ENCODE measurements around the gene CHTF18.
"Not testable (repeated sequence)": the region's sequence is repeated elsewhere in the genome, so short reads cannot be mapped to it uniquely, and the experiment has no call there.

The CHTF18 gene

DNA sequence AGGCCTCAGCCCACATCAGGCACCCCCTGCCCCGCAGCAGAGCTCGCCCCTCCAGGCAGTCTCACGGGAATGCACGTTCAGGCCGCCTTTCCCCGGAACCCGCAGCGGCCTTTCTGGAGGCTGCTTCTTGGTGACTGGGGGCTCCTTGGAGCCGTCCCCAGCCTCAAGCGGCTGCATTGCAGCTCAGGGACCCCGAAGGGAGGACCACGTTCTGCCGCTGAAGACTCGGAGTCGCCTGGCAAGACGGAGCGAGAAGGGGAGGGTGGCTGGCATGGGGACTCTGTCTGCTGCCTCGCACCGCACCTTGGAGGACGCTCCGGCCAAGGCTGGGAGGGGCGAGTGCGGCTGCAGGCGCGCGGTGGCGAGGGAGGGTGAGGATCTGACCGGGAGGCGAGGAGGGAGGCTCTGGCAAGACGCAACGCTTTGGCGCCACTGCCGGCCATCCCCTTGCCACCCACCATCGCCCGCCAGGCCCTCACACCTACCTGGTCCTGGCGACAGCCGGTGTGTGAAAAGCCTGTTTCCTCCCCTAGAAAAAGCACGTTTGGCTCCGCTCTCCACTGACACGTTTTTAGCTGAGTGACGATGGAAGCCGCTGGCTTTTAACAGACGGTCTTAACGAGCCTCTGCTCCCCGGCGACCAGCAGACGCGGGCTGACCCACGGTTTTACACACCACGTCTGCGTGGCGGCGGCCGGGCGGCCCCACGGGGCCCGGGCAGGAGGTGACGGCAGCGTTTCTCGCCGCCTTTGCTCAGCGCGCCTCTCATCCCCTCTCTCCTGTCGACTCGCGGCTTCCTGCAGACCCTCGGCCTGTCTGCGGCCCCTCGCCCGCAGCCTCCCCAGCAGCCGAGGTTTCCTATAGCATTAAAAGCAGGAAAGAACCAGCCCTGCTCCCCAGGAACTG, 28.8 kb downstream of the CHTF18 start:
- TF ChIP-seq, protein P1, sequence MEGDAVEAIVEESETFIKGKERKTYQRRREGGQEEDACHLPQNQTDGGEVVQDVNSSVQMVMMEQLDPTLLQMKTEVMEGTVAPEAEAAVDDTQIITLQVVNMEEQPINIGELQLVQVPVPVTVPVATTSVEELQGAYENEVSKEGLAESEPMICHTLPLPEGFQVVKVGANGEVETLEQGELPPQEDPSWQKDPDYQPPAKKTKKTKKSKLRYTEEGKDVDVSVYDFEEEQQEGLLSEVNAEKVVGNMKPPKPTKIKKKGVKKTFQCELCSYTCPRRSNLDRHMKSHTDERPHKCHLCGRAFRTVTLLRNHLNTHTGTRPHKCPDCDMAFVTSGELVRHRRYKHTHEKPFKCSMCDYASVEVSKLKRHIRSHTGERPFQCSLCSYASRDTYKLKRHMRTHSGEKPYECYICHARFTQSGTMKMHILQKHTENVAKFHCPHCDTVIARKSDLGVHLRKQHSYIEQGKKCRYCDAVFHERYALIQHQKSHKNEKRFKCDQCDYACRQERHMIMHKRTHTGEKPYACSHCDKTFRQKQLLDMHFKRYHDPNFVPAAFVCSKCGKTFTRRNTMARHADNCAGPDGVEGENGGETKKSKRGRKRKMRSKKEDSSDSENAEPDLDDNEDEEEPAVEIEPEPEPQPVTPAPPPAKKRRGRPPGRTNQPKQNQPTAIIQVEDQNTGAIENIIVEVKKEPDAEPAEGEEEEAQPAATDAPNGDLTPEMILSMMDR (IDR thresholded peaks at IDR 0.05; ENCODE audit: low read depth, low read length) = no peak
- no peak for DNase-seq (ENCODE audit: extremely low read depth, low read depth)

DNA sequence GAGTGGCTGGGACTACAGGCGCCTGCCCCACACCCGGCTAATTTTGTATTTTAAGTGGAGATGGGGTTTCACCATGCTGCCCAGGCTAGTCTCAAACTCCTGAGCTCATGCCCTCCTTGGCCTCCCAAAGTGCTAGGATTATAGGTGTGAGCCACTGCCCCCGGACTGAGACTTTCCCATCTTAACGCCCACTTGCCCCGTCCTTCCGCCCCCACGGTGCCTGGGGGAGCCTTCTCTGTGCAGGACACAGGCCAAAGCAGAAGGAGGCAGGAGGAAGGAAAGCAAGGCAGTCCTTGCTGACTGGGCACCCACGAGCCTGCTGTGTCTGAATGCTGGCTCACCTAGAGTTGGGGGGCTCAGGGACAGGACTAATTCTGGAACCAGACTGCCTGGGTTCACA, 29.7 kb downstream of the CHTF18 start:
- no peak for DNase-seq (ENCODE audit: extremely low read depth, low read depth)
- TF ChIP-seq, protein P1 (IDR thresholded peaks at IDR 0.05; ENCODE audit: low read depth, low read length) = no peak

GRCh38 chr16:818592-818991, 30.2 kb downstream of the CHTF18 start:
- DNase-seq (ENCODE audit: extremely low read depth, low read depth) = no peak
- TF ChIP-seq, protein P1 (IDR thresholded peaks at IDR 0.05; ENCODE audit: low read depth, low read length) = no peak

- DNase-seq (ENCODE audit: extremely low read depth, low read depth) = no peak
- TF ChIP-seq, protein P1 (IDR thresholded peaks at IDR 0.05; ENCODE audit: low read depth, low read length) = no peak
Measured at GRCh38 chr16:819336-820043, 31.1 kb downstream of the CHTF18 start.

DNA sequence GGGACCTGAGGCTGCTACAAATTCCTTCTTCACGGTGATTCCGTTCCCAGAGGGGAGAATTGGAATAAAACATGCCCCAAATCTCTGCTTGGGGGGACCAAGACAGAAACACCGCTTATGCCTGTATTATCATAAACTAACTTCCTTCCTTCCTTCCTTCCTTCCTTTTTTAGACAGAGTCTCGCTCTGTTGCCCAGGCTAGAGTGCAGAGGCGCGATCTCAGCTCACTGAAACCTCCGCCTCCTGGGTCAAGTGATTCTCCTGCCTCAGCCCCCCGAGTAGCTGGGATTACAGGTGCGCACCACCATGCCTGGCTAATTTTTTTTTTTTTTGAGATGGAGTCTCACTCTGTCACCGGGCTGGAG, 31.6 kb downstream of the CHTF18 start:
- not testable (repeated sequence) for DNase-seq (ENCODE audit: extremely low read depth, low read depth)

- TF ChIP-seq, protein P1 (IDR thresholded peaks at IDR 0.05; ENCODE audit: low read depth, low read length) = no peak
- DNase-seq (ENCODE audit: extremely low read depth, low read depth) = no peak
Measured at GRCh38 chr16:820748-821147, 32.3 kb downstream of the CHTF18 start.

- DNase-seq (ENCODE audit: extremely low read depth, low read depth) = no peak
- TF ChIP-seq, protein P1 (IDR thresholded peaks at IDR 0.05; ENCODE audit: low read depth, low read length) = no peak
Measured at GRCh38 chr16:821751-822150, 33.3 kb downstream of the CHTF18 start.
